Activated CD8-positive, alpha-beta memory T cell treated with anti-CD3 and anti-CD28 coated beads for 1 hour (primary cell): ENCODE measurements around the gene BABAM2.

Experiments used
- DNase-seq, 2 donors: peaks; one replicate each; pipeline ENCODE4 v3.0.0-alpha.2; 2020; ENCODE audit warnings: low read depth in 1 of 2; ENCODE audit errors: extremely low read depth in 1 of 2

Gene BABAM2

DNA sequence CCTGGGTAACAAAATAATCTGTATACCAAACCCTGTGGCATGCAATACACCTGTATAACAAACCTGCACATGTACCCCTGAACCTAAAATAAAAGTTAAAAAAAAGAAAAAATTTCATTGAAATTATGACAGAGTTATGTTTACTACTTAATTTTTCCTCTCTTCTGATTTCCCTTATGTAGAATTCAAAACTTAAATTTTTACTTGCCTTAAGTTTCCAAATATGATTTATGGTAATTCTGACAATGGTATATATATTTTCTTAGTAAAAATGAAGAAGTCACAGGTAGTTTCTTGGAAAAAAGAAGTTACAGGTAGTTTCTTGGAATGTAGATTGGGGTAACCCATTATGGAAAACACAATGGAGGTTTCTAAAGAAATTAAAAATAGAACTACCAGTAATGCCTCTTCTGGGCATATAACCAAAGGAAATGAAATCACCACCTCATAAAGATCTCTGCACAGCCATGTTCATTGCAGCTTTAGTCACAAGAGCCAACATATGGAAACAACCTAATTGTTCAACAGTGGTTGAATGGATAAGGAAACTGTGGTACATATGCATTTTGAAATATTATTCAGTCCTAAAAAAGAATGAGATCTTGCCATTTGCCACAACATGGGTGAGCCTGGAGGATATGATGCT lies 164.9 kb downstream of the BABAM2 start:
- DNase-seq: no peak

DNA sequence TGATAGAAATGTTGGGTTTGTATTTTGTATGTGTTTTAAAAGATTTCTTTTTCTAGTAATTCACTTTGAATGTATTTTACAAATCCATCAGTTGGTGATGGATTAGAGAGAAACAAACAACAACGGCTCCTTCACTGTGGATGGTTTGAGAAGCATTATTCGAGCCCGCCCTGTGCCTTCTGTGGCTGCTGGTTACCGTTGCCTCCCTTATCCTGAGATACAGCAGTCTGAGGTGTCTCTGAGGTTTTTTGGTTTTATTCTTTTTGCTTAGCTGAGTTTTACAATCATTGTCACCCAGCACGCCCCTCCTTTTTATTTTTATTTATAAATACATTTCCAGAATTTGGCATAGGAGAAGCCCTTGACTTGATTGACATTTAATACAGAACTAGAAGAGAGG lies 168.3 kb downstream of the BABAM2 start:
- no peak for DNase-seq

DNA sequence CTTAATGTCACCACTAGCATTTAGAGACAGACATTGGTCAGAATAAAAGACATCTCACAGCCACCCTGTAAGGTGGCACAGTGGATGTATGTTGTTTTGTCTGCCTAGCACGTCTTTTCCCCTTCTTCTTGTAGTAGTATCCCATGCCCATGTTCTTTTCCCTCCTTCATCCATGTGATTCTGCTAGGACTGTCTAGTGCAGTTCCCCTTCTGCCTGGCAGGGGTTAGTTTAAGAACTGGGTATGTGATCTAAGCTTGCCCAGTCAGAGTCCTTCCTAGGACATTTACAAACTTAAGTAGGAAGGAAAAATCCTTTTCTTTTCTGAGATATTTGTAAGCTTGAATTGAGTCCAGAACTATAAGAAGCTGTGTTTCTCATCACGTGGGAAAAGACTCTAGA lies 172.3 kb downstream of the BABAM2 start:
- DNase-seq: no peak

DNA sequence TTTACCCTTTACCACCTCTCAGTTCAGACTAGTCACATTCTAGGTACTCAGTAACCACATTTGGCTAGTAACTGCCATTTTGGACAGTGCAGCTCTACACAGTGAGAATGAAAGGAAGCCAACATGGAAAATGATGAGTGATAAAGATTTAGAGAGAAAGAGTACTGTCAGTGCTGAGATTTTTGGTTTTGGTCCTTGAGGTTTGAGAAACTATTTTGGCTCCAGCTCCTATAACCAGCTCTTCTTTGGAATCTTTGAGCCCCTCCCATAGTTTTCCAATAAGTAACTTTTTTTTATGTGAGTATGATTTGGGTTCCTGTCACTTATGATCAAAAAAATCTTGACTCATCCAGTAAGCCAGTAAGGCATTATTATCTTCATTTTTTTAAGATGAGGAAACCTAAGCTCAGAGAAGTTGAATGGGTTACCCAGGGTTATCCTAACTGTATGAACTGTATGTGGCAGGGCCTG lies 173.0 kb downstream of the BABAM2 start:
- no peak for DNase-seq

DNA sequence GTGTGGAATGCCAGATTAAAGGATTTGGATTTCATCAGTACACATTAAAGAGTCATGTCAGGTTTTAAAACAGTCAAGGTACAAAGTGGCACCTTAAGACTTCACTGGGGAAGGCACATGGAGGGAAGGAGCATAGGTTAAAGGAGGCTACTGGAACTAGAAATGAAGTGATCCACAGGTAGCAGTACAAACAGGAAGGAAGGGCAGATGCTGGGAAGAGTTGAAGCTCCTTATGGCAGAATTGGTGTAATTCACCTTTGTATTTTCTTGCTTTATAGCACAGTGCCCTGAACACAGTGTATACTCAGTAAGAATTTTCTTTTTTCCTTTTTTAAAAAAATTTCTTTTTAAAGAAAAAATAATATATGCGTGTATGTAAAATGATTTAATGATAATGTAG lies 177.1 kb downstream of the BABAM2 start:
- no peak for DNase-seq

DNA sequence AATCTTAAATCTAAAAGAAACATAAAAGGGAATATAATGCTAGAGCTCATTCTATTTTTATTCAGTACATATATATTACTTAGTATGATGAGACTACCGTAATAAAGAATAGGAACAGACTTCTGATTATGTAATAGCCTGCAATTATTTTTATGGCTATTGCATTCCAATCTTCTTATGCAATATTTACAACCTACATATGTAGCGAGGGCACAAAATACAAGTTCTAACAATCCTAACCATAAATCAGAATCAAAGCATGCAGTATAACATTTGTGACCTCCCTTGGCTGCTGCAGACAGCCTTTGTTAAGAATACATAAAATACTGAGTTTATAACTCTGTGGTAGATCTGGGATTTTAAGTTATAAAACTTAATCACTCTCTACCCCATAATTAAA lies 177.6 kb downstream of the BABAM2 start:
- no peak for DNase-seq

DNA sequence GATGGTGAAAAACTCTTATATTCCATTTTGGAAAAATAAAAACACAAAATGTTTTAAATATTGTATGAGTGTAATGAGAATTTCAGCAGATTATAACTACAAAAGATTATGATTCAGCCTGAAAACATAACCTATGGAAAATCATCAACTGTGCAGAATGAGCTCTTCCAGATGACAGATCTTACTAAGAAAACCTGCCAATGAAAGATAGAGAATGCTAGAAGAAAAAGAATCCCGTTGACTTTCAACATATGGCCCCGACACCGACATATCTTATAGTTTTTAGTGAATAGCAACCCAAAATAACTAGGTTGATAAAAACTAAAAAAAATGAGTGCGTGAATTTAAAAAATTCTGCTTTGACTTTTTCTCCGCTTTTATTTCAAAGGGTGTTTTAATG lies 178.0 kb downstream of the BABAM2 start:
- DNase-seq: no peak

DNA sequence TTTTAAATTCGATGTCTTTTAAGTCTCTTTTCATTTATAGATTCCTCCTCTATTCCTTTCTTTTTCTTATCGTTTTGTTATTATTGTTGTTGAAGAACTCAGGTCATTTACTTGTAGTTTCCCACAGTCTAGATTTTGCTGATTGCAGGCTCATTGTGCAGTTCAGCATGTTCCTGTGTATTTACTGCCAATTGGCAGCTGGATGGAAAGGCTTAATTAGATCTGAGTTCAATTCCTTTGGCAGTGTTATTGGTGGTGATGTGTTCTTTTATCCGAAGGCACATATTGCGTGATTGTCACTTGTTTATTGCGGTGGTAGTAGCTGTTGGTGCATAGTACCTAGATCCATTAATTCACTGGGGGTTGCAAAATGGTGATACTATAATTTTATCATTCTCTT lies 180.7 kb downstream of the BABAM2 start:
- no peak for DNase-seq

DNA sequence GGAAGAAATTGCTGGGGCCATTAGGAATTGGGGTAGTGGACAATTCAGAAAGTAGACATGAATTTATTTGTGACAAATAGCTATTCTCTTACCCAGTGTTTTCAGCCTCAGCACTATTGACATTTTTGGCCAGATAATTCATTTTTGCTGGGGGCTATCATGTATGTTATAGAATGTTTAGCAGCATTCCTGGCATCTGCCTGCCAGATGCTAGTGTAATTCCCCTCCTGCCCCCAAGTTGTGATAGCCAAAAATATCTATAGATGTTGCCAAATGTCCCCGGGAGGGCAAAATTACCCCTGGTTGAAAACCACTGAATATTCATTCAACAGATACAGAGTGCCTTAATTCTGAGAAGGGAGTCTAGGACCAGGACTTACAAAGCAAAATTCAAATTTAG lies 183.6 kb downstream of the BABAM2 start:
- DNase-seq: no peak

DNA sequence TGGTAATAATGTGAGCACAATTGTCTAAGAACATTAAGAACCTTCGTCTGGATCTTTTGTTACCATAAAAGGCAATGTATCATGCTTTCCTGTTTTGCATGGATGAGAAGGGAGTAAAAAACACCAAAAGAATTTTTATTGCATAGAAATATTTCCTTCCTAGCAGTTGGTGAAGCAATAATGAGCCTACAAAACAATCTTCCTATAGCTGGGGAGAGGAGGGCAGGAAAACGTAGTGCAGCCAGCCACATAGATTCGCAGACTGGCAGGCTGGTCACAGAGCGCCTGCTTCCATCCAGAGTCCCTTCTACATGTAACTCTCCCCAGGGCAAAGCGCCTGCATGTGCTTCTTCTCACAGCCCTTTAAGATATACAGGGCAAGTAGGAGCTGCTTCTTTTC lies 190.4 kb downstream of the BABAM2 start:
- DNase-seq: no peak

DNA sequence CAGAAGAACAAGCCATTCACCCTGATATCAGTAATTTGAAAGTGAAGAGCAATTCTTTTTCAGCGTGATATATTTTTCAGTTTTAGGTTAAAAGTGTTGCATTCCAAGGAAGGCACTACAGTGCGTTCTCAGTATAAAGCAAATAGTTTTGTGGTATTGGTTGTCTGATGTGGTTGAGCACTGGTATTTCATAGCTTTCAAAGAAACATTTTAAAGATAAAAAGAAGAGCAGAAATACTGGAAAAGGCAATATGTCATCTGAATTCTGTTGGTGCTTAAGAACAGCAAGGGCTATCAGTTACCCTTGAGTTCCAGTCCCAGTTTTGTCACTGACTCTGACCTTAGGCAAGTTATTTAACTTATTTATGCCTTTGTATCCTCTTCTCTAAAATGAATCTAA lies 191.6 kb downstream of the BABAM2 start:
- no peak for DNase-seq

DNA sequence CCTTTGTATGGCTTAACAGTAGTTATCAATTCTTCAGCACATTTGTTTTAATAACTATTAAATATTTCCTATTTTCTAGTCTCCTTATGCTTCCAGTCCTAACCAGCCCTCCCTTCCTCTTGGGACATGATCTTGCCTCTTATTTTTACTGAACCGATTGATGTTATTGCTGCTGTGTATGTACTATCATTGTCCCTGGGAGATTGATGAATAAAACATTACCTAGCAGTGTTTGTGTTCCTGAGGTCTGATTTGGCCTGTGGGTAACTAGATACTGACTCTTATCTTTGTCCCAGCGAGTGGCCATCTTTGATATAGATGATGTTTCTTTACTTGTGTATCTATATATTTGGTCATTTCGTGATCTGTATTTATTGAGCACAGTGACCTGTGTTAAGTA lies 192.9 kb downstream of the BABAM2 start:
- no peak for DNase-seq

DNA sequence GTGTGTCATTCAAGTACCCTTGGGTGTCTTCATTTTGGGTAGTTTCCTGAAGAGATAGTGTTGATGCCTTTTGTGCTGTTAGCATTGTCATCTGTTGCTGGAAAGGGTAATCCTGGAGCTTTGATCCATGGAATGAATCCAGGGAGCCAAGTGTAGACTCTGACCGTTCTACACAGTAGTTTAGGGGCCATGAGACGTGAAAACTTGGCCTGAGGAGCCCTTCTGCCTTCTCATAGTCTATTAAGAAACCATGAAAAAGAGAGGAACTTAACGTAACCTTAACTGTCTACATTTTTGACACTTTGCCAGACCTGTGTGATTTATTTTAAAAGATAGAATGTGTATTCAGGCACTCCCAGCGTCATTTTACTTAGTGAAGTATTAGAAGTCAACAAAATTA lies 194.0 kb downstream of the BABAM2 start:
- no peak for DNase-seq

DNA sequence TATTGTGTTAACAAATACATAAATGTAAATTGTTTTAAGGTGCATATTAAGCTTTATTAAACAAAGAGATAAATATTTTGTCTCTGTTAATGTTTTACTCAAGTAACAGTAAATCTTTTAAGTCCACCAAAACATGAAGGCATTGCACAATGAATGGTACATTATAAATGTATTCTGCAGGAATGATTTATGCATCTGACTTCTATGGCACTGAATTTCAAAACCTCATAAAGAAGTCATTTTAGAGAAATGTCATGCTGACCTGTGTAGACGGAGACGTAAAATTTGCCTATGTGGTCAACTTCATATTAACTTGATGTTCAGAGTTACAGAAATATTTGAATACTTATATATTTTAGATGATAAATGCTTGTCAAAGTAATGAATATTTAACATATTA lies 194.7 kb downstream of the BABAM2 start:
- no peak for DNase-seq

DNA sequence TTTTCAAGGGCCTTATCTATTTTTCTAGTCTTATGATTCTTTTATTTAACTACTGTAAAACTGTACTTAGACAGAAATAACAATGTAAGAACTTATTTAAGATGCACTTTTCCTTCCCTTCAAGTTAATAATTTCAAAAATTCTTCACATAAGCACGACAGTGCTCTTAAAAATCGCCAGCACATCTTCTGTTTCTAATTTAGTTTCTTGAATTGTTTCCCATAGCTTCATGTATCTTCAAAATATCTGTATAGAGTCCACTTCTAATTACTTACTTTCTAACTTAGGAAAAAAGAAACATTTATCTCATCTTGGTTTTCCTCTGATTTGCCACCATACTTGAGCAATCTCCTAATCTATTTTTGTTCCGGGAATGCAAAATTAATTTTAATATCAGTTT lies 196.1 kb downstream of the BABAM2 start:
- no peak for DNase-seq

DNA sequence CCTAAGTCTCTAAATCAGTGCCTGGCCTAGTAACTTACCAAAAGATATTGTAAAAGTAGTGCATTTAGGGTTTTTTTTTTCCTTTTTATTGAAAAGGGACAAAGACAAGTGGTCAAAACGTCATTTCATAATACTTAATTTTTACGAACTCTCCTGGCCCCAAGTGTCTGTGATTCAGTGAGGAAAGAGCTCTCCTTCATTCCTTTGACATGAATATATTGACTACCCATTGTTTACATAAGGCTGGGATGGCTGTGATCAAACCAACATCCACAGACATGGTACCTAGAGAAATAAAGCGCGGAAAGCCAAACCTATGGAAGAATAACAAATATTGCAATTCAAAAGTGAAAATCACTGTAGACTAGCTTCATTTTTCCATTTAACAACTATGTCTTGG lies 198.4 kb downstream of the BABAM2 start:
- DNase-seq: no peak

DNA sequence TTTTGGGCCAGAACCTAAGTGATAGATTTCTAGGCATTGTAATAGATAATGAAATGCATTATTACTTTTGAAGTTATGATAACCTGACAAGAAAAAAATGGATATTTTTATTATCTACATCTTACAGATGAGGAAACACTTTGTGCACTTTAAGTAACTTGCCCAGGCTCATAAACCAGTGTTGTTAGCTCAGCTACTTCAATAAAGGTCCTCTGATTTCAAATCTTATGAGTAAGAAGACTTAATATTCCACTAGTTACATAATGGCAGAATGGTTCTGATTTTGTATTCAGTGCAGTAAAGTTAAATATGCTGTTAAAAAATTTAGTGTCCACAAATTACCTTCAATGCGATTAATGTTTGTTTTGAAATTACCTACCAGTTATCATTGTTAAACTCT lies 199.0 kb downstream of the BABAM2 start:
- DNase-seq: no peak

DNA sequence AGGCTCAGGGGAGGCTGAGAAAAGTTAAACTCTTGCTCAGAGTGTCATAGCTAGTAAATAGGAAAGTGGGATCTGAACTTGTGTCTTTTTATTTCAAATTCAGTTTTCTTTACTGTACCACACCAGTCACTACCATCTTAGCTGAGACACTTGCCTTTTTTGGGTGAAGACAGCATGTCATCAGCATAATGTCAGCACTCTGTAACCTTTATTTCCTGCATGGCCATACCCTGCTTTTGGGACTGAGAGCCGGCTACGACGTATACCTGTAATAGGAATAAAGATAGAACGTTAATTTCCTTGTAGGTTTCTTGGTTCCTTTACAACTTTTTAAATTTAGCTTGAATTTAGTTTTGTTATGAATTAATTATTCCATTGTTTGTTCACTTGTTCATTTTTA lies 202.8 kb downstream of the BABAM2 start:
- DNase-seq: no peak

DNA sequence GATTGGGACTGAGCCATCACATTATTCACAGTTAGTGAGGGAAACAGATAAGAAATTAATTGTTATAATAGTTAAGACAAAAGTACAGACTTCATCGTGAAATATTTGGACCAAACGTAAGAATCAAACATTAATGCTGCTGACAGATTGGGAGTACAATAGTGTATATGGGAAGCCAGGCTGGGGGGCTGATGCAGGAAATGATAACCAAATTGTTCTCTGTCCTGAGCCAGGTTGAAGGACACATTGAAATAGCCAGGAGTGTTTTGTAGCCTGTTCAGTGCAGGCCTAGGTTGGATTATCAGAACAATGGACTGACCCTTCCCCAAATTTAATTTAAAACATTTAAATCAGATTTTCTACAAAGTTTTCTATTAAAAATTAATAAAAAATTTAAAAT lies 203.2 kb downstream of the BABAM2 start:
- no peak for DNase-seq

DNA sequence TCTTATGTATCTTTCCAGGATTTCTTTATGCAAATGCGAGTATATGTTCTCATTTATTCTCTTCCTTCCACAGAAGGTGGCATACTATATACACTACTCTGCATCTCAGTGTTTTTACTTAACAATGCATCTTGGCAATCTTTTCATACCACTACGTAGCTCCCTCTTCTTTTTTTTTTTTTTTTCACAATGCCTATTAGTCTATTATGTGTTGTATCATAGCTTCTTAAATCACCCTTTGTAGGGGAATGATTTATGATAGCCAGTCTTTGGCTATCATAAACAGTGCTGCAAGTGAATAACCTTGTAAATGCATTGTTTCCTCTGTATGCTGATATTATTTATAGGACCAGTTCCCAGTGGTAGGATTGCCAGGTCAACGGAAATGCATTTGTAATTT lies 204.2 kb downstream of the BABAM2 start:
- DNase-seq: no peak

DNA sequence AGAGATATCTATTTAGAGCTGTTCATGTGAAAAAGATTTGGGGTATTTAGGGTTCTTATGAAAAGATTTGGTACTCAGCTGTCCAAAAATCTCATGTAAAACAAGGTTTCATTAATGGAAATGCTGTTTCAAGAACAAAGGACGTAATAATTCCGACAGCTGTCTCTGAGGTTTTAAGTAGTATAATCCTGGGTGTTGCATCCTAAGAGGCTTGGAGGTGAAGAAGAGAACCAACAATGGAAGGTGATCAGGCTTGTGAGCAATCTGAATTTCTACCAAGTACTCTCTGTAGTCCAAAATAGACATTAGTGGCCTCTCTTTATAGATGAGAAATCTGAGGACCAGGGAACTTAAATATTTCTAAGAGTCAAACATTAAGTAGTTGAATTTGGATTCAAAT lies 205.1 kb downstream of the BABAM2 start:
- no peak for DNase-seq

DNA sequence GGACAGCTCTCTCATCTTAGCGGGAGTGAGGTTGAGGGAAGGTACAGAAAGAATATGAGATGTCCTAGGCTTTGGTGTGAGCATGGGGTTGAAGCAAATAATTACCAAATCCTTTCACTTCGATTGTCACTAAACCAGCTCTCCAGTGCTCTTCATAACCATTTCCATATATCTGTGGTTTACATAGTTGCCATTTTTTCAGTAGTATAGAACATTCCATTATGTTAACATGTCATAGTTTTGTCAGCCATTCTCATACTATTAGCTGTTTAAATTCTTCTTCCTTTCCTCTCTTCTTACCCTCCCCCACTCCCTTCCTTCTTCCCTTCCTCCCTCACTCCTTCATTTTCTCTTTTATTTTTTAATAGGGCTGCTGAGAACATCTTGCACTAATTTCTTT lies 205.9 kb downstream of the BABAM2 start:
- DNase-seq: no peak

DNA sequence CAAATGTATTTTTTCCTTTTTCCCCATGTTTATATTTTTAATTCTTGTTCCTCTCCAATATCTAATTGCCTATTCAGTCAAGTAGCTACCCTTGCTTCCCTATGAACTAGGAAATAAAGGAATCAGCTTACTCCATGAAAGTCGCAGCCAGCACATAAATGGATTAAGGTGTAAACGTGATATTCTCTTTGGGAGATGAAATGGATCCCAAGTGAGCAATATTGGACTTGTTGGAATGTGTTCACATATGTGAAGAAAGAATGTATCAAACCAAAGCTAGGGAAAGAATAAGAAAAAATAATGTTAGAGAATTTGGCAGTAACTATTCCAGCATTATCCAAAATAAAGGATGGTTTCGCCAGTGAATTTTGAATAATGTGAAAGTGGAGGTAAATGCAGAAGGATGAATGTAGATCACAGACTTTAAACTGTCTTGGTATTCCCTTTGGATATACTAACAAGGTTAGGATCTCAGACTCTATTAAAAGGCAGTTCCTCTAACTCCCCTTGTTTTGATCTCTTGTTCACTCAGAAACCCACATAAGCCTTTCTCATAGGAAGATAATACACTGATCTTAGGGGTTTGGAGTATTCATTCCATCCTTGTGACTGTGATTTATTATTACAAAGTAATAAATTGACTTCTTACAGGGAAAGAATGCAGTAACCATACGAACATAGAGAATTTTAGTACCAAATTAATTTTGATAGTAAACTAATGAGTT lies 208.1 kb downstream of the BABAM2 start:
- no peak for DNase-seq
